Skeletal muscle tissue (tissue), 4 donors: ENCODE measurements around the gene OSBPL6. TPM values are rescaled to one million over a fixed set of nuclear protein-coding genes. Genes with fewer than 3 reads are reported as not detected.
A peak's percentile ranks its signal among the peaks of the same experiment; 100 is the strongest.
"Not testable (repeated sequence)": the region's sequence is repeated elsewhere in the genome, so short reads cannot be mapped to it uniquely, and the experiment has no call there.

Experiments
- H3K27ac ChIP-seq: one replicate; pipeline ENCODE4 v1.7.0; 2013; ENCODE audit warnings: mild to moderate bottlenecking, low read depth, low read length, inconsistent platforms
- H3K27me3 ChIP-seq, 3 donors: one replicate each; pipeline ENCODE4 v1.7.0; 2013; ENCODE audit warnings: low read length in 3 of 3; ENCODE audit not compliant: control insufficient read depth in 3 of 3, insufficient read depth in 3 of 3
- H3K36me3 ChIP-seq, 3 donors: one replicate each; pipeline ENCODE4 v1.7.0; 2013; ENCODE audit warnings: low read length in 3 of 3; ENCODE audit not compliant: control insufficient read depth in 3 of 3, insufficient read depth in 3 of 3
- H3K4me1 ChIP-seq, 3 donors: one replicate each; pipeline ENCODE4 v1.7.0; 2013; ENCODE audit warnings: low read length in 3 of 3, mild to moderate bottlenecking in 3 of 3; ENCODE audit not compliant: control insufficient read depth in 3 of 3, insufficient read depth in 3 of 3
- H3K4me3 ChIP-seq, 3 donors: one replicate each; pipeline ENCODE4 v1.7.0; 2013; ENCODE audit warnings: low read length in 3 of 3
- H3K9ac ChIP-seq, 3 donors: one replicate each; pipeline ENCODE4 v1.7.0; 2013; ENCODE audit warnings: low read length in 3 of 3, mild to moderate bottlenecking in 3 of 3, moderate library complexity in 2 of 3, low read depth in 1 of 3
- H3K9me3 ChIP-seq, 3 donors: one replicate each; pipeline ENCODE4 v1.7.0; 2013; ENCODE audit warnings: low read length in 3 of 3; ENCODE audit not compliant: control insufficient read depth in 3 of 3
- total RNA-seq: library from RNA; depleted of rRNA; stranded (reverse); fragments of >200 nt; gene quantifications from one replicate; pipeline ENCODE4 v1.2.3, GENCODE V29; 2014
- donor health status: Osteomylitis.

OSBPL6 gene
- total RNA-seq, 1 donor from 2014 or later, result 2.1 TPM

GRCh38 chr2:178195390-178196166, 1.3 kb downstream of the OSBPL6 start:
- H3K4me1 ChIP-seq, result peaks cover 12 to 17% (median 14%) of the 10 kb centered on the region in 3 donors
- peak overlapping the region; percentile 92 for H3K27ac ChIP-seq

DNA sequence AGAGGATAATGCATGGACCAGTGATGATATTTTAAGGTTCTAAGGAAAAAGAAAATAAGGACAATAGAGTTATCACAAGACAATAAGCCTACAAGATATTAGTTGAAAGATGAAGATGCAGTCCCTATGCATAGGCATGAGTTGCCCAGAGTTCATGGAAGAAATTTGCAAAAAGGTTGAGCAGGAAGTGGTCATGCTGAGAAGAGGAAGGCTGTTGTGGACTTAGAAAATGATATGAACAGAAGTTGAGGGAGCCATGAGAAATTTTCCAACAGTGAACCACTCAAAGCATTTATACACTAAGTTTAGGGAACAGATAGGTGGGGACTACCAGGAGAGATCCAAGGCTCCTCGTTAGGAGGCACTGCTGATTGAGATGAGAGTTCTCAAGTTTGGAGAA, 3.5 kb downstream of the OSBPL6 start:
- Histone ChIP-seq H3K9ac (no peak overlapping the region), H3K27me3 (no peaks in the 10 kb centered on the region), H3K27ac (no peak overlapping the region), H3K4me1 (peaks cover 12 to 17% (median 14%) of the 10 kb centered on the region in 3 donors), H3K36me3 (no peaks in the 10 kb centered on the region), H3K9me3 (no peaks in the 10 kb centered on the region), H3K4me3 (no peak overlapping the region)

More at GRCh38 chr2:178195390-178196166, 1.3 kb downstream of the OSBPL6 start:
- no peaks in the 10 kb centered on the region for H3K27me3 ChIP-seq
- no peaks in the 10 kb centered on the region for H3K9me3 ChIP-seq
- no peaks in the 10 kb centered on the region for H3K36me3 ChIP-seq
- peak overlapping the region; percentile 86 to 93 (median 90) for H3K4me3 ChIP-seq
- peak overlapping the region; percentile 79 to 94 (median 80) for H3K9ac ChIP-seq

GRCh38 chr2:178198441-178198840, 4.1 kb downstream of the OSBPL6 start:
- H3K36me3 ChIP-seq, H3K4me3 ChIP-seq, H3K9me3 ChIP-seq, H3K9ac ChIP-seq, H3K27ac ChIP-seq, H3K27me3 ChIP-seq: not testable (repeated sequence)
- H3K4me1 ChIP-seq, result peaks cover 10 to 14% (median 13%) of the 10 kb centered on the region in 3 donors

DNA sequence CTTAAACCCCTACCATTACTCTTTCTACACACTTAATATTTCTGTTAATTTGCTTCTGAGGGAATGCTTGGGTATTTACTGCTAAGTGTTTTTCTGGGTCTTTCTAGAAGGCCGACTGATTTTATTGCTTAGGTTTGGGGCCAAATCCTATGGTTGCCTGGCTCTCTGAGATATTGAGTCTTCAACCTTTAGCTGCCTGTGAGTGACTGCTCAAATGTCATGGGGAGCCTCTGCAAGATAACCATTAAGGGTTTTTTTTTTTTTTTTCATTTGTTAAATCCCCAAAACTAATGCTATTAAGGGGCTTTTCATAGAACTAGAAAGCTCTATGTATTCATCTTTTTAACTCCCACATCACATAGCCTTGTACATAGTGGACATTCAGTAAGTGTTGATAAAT, 5.0 kb downstream of the OSBPL6 start:
- Histone ChIP-seq H3K27ac (no peak overlapping the region), H3K36me3 (no peaks in the 10 kb centered on the region), H3K9me3 (no peaks in the 10 kb centered on the region), H3K4me3 (no peak overlapping the region), H3K4me1 (peaks cover 8 to 12% (median 12%) of the 10 kb centered on the region in 3 donors), H3K9ac (no peak overlapping the region), H3K27me3 (no peaks in the 10 kb centered on the region)

GRCh38 chr2:178200331-178200730, 6.0 kb downstream of the OSBPL6 start:
- peaks cover 8 to 18% (median 17%) of the 10 kb centered on the region in 3 donors for H3K4me1 ChIP-seq
- no peaks in the 10 kb centered on the region for H3K27me3 ChIP-seq
- no peaks in the 10 kb centered on the region for H3K36me3 ChIP-seq
- no peak overlapping the region for H3K9ac ChIP-seq
- no peaks in the 10 kb centered on the region for H3K9me3 ChIP-seq
- no peak overlapping the region for H3K27ac ChIP-seq
- no peak overlapping the region for H3K4me3 ChIP-seq

GRCh38 chr2:178202927-178203326, 8.6 kb downstream of the OSBPL6 start:
- no peak overlapping the region for H3K27ac ChIP-seq
- no peak overlapping the region for H3K9ac ChIP-seq
- peaks cover 6 to 27% (median 23%) of the 10 kb centered on the region in 3 donors for H3K4me1 ChIP-seq
- no peaks in the 10 kb centered on the region for H3K27me3 ChIP-seq
- H3K36me3 ChIP-seq, result no peaks in the 10 kb centered on the region
- H3K4me3 ChIP-seq, result no peak overlapping the region
- no peaks in the 10 kb centered on the region for H3K9me3 ChIP-seq

GRCh38 chr2:178204977-178205376, 10.7 kb downstream of the OSBPL6 start:
- no peaks in the 10 kb centered on the region for H3K36me3 ChIP-seq
- no peak overlapping the region for H3K27ac ChIP-seq
- H3K4me3 ChIP-seq, result no peak overlapping the region
- no peaks in the 10 kb centered on the region for H3K27me3 ChIP-seq
- no peaks in the 10 kb centered on the region for H3K9me3 ChIP-seq
- no peak overlapping the region for H3K9ac ChIP-seq
- peaks cover 6 to 27% (median 19%) of the 10 kb centered on the region in 3 donors for H3K4me1 ChIP-seq

DNA sequence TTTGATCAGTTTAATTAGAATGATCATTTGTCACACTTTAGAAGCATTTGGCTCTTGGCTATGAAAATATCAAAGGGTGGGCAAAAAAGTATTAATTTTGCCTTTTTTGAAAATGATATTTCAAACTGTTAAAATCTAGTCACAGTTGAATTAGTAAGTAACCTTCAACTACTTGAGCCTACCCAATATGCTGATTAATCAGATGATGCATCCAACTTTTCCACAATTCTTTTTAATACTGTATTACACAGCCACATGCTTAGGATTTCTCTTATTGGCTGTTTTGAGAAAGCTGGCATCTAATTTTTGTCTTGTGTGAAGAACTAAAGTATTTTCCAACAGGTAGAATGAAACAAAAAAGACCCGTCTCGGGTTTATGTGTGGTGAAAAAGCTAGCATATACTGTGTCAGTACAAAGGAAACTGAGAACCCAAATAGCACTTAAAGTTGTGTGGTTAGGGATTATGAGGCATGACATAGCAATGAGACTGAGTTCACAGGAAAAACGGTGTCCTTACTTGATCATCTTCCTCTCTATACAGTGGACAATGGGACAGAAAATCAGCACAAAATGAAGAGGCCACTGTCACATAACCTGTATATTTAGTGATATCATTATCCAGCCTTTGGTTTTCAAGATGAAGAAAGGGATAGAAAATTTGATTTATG, 11.7 kb downstream of the OSBPL6 start:
- peaks cover 6 to 29% (median 20%) of the 10 kb centered on the region in 3 donors for H3K4me1 ChIP-seq
- no peaks in the 10 kb centered on the region for H3K36me3 ChIP-seq
- no peak overlapping the region for H3K9ac ChIP-seq
- H3K9me3 ChIP-seq, result no peaks in the 10 kb centered on the region
- H3K27me3 ChIP-seq, result no peaks in the 10 kb centered on the region
- H3K4me3 ChIP-seq, result no peak overlapping the region
- no peak overlapping the region for H3K27ac ChIP-seq

- no peaks in the 10 kb centered on the region for H3K36me3 ChIP-seq
- H3K9me3 ChIP-seq, result no peaks in the 10 kb centered on the region
- no peak overlapping the region for H3K4me3 ChIP-seq
- no peak overlapping the region for H3K9ac ChIP-seq
- H3K27ac ChIP-seq, result no peak overlapping the region
- H3K27me3 ChIP-seq, result no peaks in the 10 kb centered on the region
- H3K4me1 ChIP-seq, result peaks cover 13 to 39% (median 29%) of the 10 kb centered on the region in 3 donors
These were observed 14.0 kb downstream of the OSBPL6 start for GRCh38 chr2:178208336-178208735.

GRCh38 chr2:178208817-178209216, 14.5 kb downstream of the OSBPL6 start:
- Histone ChIP-seq H3K27me3 (no peaks in the 10 kb centered on the region), H3K9ac (no peak overlapping the region), H3K4me3 (no peak overlapping the region), H3K9me3 (no peaks in the 10 kb centered on the region), H3K4me1 (peaks cover 16 to 43% (median 31%) of the 10 kb centered on the region in 3 donors), H3K27ac (no peak overlapping the region), H3K36me3 (no peaks in the 10 kb centered on the region)
